K562 (cell line): ENCODE results near the gene GGT5. TPM values are rescaled to one million over a fixed set of nuclear protein-coding genes. Genes with fewer than 3 reads are reported as not detected.

Experiments
- ATAC-seq: fragments of 200-7000 bp; cut with Tn5 transposase; 3 replicates; pipeline ENCODE4 v1.9.1; 2020; ENCODE audit warnings: moderate library complexity
- BruUV-seq: library from RNA; stranded (reverse); fragments of 400-500 nt; replicated peaks from 2 replicates; lab custom pipeline; 2021; lab: Mats Ljungman, UMichigan
- CTCF ChIA-PET: fragments of 300-600 bp; formaldehyde crosslinking; extraction: SDS; loops from one replicate; lab custom pipeline; 2021; ENCODE audit warnings: low intra/inter-chr PET ratio; lab: Yijun Ruan, JAX
- POLR2A ChIA-PET: fragments of 300-600, 350-650 bp; sonication (Branson Sonifier 250); formaldehyde crosslinking; extraction: SDS; loops from one replicate; lab custom pipeline; 2021; ENCODE audit warnings: antibody characterized with exemption, inconsistent platforms; lab: Yijun Ruan, JAX
- DNase-seq, 4 experiments: peaks; one replicate each; pipeline versions ENCODE4 v3.0.0 to v3.0.0-alpha.2; 2011 to 2018; ENCODE audit warnings: low spot score in 3 of 4, mixed read lengths in 3 of 4; ENCODE audit errors: extremely low read depth in 1 of 4
- FAIRE-seq: peaks from 2 replicates; lab custom pipeline; 2011; peaks lifted over from hg19 to GRCh38; lab: Jason Lieb, UNC
- H2AFZ ChIP-seq: 2 replicates; pipeline ENCODE4 v1.6.0; 2011; ENCODE audit warnings: low read depth, low read length, control low read depth, inconsistent platforms
- H3K27ac ChIP-seq: fragments of 200-600 bp; 3 replicates; pipeline ENCODE4 v1.8.0; 2011; ENCODE audit warnings: low read depth, mild to moderate bottlenecking, control low read depth, inconsistent platforms, low read length, moderate library complexity, mixed read lengths; ENCODE audit errors: extremely low read depth
- H3K27me3 ChIP-seq, 2 experiments: fragments of 300-600 bp in 1 of 2; 2 replicates in 1 of 2; 3 replicates in 1 of 2; pipeline versions ENCODE4 v1.6.0 to v1.8.0; 2011; ENCODE audit warnings: inconsistent platforms in 2 of 2, low read length in 2 of 2, mild to moderate bottlenecking in 1 of 2, mixed read lengths in 1 of 2, moderate library complexity in 1 of 2; ENCODE audit not compliant: control insufficient read depth in 2 of 2, insufficient read depth in 2 of 2
- H3K36me3 ChIP-seq: fragments of 300-600 bp; 3 replicates; pipeline ENCODE4 v1.8.0; 2011; ENCODE audit warnings: mild to moderate bottlenecking, low read length, inconsistent platforms; ENCODE audit not compliant: control insufficient read depth, insufficient read depth
- H3K4me1 ChIP-seq, 2 experiments: fragments of 200-600 bp in 1 of 2; replicated peaks in 1 of 2; 2 replicates in 1 of 2; 3 replicates in 1 of 2; pipeline versions ENCODE4 v1.5.1 to v1.8.0; 2011; ENCODE audit warnings: inconsistent platforms in 2 of 2, low read length in 2 of 2, mild to moderate bottlenecking in 1 of 2, mixed read lengths in 1 of 2, moderate library complexity in 1 of 2; ENCODE audit not compliant: control insufficient read depth in 2 of 2, insufficient read depth in 2 of 2
- H3K4me2 ChIP-seq: 2 replicates; pipeline ENCODE4 v1.6.1; 2011; ENCODE audit warnings: low read length, control low read depth, inconsistent platforms, mixed read lengths; ENCODE audit not compliant: insufficient read depth
- H3K4me3 ChIP-seq: fragments of 200-600 bp; sonication (generic), shearing (Covaris generic); 2 replicates; pipeline ENCODE4 v1.5.1; 2016; ENCODE audit warnings: control low read depth, inconsistent platforms
- H3K79me2 ChIP-seq: fragments of 200-600 bp; 3 replicates; pipeline ENCODE4 v1.8.0; 2011; ENCODE audit warnings: low read length, inconsistent platforms; ENCODE audit not compliant: control insufficient read depth, insufficient read depth
- H3K9ac ChIP-seq, 2 experiments: 2 replicates each; pipeline versions ENCODE4 v1.6.0 to v1.6.1; 2011; ENCODE audit warnings: low read depth in 2 of 2, low read length in 2 of 2, control low read depth in 1 of 2, inconsistent platforms in 1 of 2, mild to moderate bottlenecking in 1 of 2, mixed read lengths in 1 of 2; ENCODE audit not compliant: insufficient read depth in 1 of 2
- H3K9me1 ChIP-seq: one replicate; pipeline ENCODE4 v1.6.0; 2011; ENCODE audit warnings: inconsistent platforms, mild to moderate bottlenecking, low read length, moderate library complexity; ENCODE audit not compliant: control insufficient read depth, insufficient read depth
- H3K9me3 ChIP-seq: replicated peaks from 2 replicates; pipeline ENCODE4 v1.5.1; 2011; ENCODE audit warnings: low read depth, low read length, inconsistent platforms; ENCODE audit not compliant: control insufficient read depth, insufficient read depth
- H4K20me1 ChIP-seq: replicated peaks from 2 replicates; pipeline ENCODE4 v1.6.1; 2011; ENCODE audit warnings: low read length, inconsistent platforms, mixed read lengths; ENCODE audit not compliant: control insufficient read depth, insufficient read depth
- RFX1 ChIP-seq: fragments of 450-650 bp; IDR thresholded peaks from 2 replicates; pipeline ENCODE4 v1.6.1; 2016; ENCODE audit warnings: mild to moderate bottlenecking, moderate library complexity
- RHOXF2B ChIP-seq: fragments of 250-450 bp; sonication (Bioruptor Pico); conservative IDR thresholded peaks from 2 replicates; pipeline ENCODE4 v1.5.1; 2021
- SETDB1 ChIP-seq: IDR thresholded peaks from one replicate; pipeline ENCODE4 v1.6.1; 2012; ENCODE audit warnings: low read length, control low read depth, inconsistent platforms
- WGBS: fragments of 100-300 bp; shearing (Covaris generic); methylation state at CpG from one replicate; pipeline ENCODE4 v1.1.6; 2016; ENCODE audit warnings: low coverage, mixed read lengths; ENCODE audit not compliant: insufficient coverage; ENCODE audit errors: missing lambda C conversion rate; 5-methylcytosine and 5-hydroxymethylcytosine counted together
- in situ Hi-C: fragments of 300-500 bp; cut with MboI; formaldehyde crosslinking; loops from 4 replicates; pipeline ENCODE4 v1.15.0; 2018; ENCODE audit warnings: inconsistent platforms, mixed read lengths
- intact Hi-C: fragments of 100-400 bp; cut with micrococcal nuclease; formaldehyde crosslinking; loops from 2 replicates; pipeline ENCODE4 v1.14.2; 2022
- polyA plus RNA-seq, 8 experiments: library from polyadenylated mRNA; depleted of rRNA in 4 of 8; stranded (reverse) in 5 of 8; unstranded in 3 of 8; fragments of >200 nt; fragmentation: Nextera tagmentation in 2 of 8; fragmentation: Illumina TruSeq in 1 of 8; extraction: Ambion mirVana in 2 of 8; extraction: Trizol in 1 of 8; gene quantifications; 2 replicates each; pipeline versions ENCODE4 v1.2.1 to v1.2.3, GENCODE V29; 2011 to 2014; ENCODE audit warnings: inconsistent platforms in 1 of 8, missing spikeins in 1 of 8
- total RNA-seq, 7 experiments: library from RNA; depleted of rRNA in 6 of 7; stranded (reverse); fragments of >200 nt in 6 of 7; fragmentation: Illumina TruSeq in 2 of 7; extraction: Trizol in 2 of 7; gene quantifications; 2 replicates each; pipeline versions ENCODE4 v1.2.1 to v1.2.3, GENCODE V29; 2011 to 2021; ENCODE audit warnings: low replicate concordance in 1 of 7
- TF ChIP-seq, protein P1 (sequence below): sonication (generic); formaldehyde crosslinking; IDR thresholded peaks from 2 replicates; pipeline ENCODE4 v1.8.1; 2022; ENCODE audit warnings: missing genetic modification reagents
- TF ChIP-seq, protein P2 (sequence below): sonication (generic); formaldehyde crosslinking; IDR thresholded peaks from 2 replicates; pipeline ENCODE4 v1.8.0; 2022; ENCODE audit warnings: missing genetic modification reagents, mild to moderate bottlenecking, borderline replicate concordance
- TF ChIP-seq, protein P3 (sequence below), 2 experiments: fragments of 200-800 bp in 1 of 2; sonication (Bioruptor generic) in 1 of 2; sonication (generic) in 1 of 2; formaldehyde crosslinking in 1 of 2; IDR thresholded peaks in 1 of 2; conservative IDR thresholded peaks in 1 of 2; 2 replicates each; pipeline versions ENCODE4 v1.5.0 to v1.6.1; 2016 to 2020; ENCODE audit warnings: missing compliant biosample characterization in 1 of 2, missing genetic modification characterization in 1 of 2, missing genetic modification reagents in 1 of 2

The GGT5 gene
- total and polyA plus RNA-seq, 9 of the 15 experiments (the other 6 are each of a cell fraction or from before 2014, with no cell fraction given): 0.07 to 0.69 (median 0.18) TPM; not detected in 4

DNA sequence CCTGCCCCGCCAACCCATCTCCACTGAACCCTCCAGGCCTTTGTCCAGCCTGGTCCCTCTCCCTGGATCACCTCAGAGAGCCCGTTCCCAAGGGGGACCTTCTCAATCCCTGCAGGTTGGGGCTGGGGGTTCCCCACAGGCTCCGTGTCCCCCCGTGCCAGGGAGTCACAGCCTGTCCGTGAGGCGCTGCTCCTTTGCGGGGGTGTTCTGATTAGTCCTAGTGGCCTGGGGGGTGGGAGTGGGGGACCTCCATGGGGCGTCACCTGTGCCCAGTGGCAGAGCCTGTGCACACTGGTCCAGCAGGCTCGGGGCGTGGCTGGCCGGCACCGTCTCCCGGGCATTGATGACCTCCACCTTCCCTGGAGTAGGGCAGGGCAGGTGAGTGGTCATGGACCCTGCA lies 11.6 kb downstream of the GGT5 start:
- in situ Hi-C loops (no loop called here), intact Hi-C loops (no loop called here)
- H3K36me3 ChIP-seq: no peaks in the 10 kb centered on the region
- WGBS: 44% methylated on average over 1 of the region's 13 CpGs
- ATAC-seq (no peak), FAIRE-seq (no peak), DNase-seq (peak in 1 of 4 experiments; percentile 2)
- H3K4me2 ChIP-seq: no peak overlapping the region
- no peak overlapping the region for H3K4me3 ChIP-seq
- no peak overlapping the region for H3K9ac ChIP-seq
- BruUV-seq: no TSS peak
- H3K27me3 ChIP-seq: no peaks in the 10 kb centered on the region
- H2AFZ ChIP-seq: no peak overlapping the region
- H3K9me3 ChIP-seq: no peaks in the 10 kb centered on the region
- no peaks in the 10 kb centered on the region for H3K79me2 ChIP-seq
- TF ChIP-seq SETDB1 (no peak), RFX1 (no peak)
- TF ChIP-seq, protein P1, sequence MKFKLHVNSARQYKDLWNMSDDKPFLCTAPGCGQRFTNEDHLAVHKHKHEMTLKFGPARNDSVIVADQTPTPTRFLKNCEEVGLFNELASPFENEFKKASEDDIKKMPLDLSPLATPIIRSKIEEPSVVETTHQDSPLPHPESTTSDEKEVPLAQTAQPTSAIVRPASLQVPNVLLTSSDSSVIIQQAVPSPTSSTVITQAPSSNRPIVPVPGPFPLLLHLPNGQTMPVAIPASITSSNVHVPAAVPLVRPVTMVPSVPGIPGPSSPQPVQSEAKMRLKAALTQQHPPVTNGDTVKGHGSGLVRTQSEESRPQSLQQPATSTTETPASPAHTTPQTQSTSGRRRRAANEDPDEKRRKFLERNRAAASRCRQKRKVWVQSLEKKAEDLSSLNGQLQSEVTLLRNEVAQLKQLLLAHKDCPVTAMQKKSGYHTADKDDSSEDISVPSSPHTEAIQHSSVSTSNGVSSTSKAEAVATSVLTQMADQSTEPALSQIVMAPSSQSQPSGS (CRISPR knock-in tag): no peak
- ChIA-PET POLR2A (no interaction called here), CTCF (no interaction called here)
- peaks cover 0 to 5% of the 10 kb centered on the region in 2 experiments; a peak in 2 of 5 replicates for H3K4me1 ChIP-seq
- no peaks in the 10 kb centered on the region for H4K20me1 ChIP-seq
- no peaks in the 10 kb centered on the region for H3K9me1 ChIP-seq
- H3K27ac ChIP-seq: no peak overlapping the region

DNA sequence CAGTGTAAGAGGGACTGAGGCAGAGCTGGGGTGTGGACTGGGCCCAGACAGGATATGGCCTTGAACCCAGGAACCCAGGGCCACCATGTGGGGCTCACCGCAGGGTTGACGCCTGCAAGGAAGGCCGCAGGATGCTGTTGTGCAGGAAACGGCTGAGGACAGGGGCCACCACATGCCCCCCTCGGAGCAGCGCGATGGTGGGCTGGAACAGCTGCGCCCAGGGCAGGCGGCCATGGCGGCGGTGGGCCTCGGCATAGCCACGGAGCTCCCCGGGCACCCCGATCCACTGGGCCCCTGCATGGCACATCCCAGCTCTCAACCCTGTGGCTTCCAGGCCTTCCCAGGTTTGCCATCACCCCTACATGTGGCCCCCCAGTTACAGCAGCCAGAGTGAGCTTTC lies 12.2 kb downstream of the GGT5 start:
- 65% methylated on average over 14 of the region's 15 CpGs for WGBS

More for the DNA sequence above, 12.2 kb downstream of the GGT5 start:
- H3K4me1 ChIP-seq: peaks cover 0 to 5% of the 10 kb centered on the region in 2 experiments; a peak in 2 of 5 replicates
- CTCF ChIA-PET: no interaction called here
- no peak for FAIRE-seq
- in situ Hi-C loops (no loop called here), intact Hi-C loops (no loop called here)
- H3K4me2 ChIP-seq: no peak overlapping the region
- no peaks in the 10 kb centered on the region for H3K79me2 ChIP-seq
- no peaks in the 10 kb centered on the region for H4K20me1 ChIP-seq
- POLR2A ChIA-PET: interaction anchor here (0.6 kb wide), 1 partner anchor 138 kb away, joined by 3 read pairs; no protein-coding TSS in a partner anchor
- BruUV-seq: no TSS peak
- H3K27ac ChIP-seq: no peak overlapping the region
- no peak for DNase-seq
- H3K27me3 ChIP-seq: no peaks in the 10 kb centered on the region
- TF ChIP-seq RHOXF2B (CRISPR knock-in tag): no peak
- TF ChIP-seq, protein P2, sequence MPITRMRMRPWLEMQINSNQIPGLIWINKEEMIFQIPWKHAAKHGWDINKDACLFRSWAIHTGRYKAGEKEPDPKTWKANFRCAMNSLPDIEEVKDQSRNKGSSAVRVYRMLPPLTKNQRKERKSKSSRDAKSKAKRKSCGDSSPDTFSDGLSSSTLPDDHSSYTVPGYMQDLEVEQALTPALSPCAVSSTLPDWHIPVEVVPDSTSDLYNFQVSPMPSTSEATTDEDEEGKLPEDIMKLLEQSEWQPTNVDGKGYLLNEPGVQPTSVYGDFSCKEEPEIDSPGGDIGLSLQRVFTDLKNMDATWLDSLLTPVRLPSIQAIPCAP (CRISPR knock-in tag): no peak
- TF ChIP-seq, protein P3, sequence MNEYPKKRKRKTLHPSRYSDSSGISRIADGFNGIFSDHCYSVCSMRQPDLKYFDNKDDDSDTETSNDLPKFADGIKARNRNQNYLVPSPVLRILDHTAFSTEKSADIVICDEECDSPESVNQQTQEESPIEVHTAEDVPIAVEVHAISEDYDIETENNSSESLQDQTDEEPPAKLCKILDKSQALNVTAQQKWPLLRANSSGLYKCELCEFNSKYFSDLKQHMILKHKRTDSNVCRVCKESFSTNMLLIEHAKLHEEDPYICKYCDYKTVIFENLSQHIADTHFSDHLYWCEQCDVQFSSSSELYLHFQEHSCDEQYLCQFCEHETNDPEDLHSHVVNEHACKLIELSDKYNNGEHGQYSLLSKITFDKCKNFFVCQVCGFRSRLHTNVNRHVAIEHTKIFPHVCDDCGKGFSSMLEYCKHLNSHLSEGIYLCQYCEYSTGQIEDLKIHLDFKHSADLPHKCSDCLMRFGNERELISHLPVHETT (CRISPR knock-in tag; conservative IDR thresholded peaks at IDR 0.05 in 1 of 2, IDR thresholded peaks at IDR 0.05 in 1 of 2): no peak
- H3K9ac ChIP-seq: no peak overlapping the region
- no peaks in the 10 kb centered on the region for H3K9me3 ChIP-seq
- H3K36me3 ChIP-seq: no peaks in the 10 kb centered on the region
- H3K4me3 ChIP-seq: no peak overlapping the region
- no peak for ATAC-seq
- H2AFZ ChIP-seq: no peak overlapping the region
- H3K9me1 ChIP-seq: no peaks in the 10 kb centered on the region
